GM12892 (cell line): ENCODE measurements around the gene BRINP3. TPM values are rescaled to one million over a fixed set of nuclear protein-coding genes. Genes with fewer than 3 reads are reported as not detected.
"Not testable (repeated sequence)": the region's sequence is repeated elsewhere in the genome, so short reads cannot be mapped to it uniquely, and the experiment has no call there.

Source experiments
- DNase-seq: peaks from one replicate; pipeline ENCODE4 v3.0.0; 2011; ENCODE audit not compliant: insufficient read length
- FAIRE-seq: peaks from 2 replicates; lab custom pipeline; 2011; peaks lifted over from hg19 to GRCh38; lab: Jason Lieb, UNC
- POLR2A ChIP-seq: IDR thresholded peaks from 2 replicates; pipeline ENCODE4 v1.6.1; 2011; ENCODE audit warnings: low read depth, low read length, control low read depth
- POLR2AphosphoS5 ChIP-seq: IDR thresholded peaks from 2 replicates; pipeline ENCODE4 v1.6.1; 2011; ENCODE audit warnings: low read depth, low read length, control low read depth
- TAF1 ChIP-seq: IDR thresholded peaks from 2 replicates; pipeline ENCODE4 v1.6.1; 2011; ENCODE audit warnings: low read depth, mild to moderate bottlenecking, control low read depth, low read length, borderline replicate concordance
- polyA plus RNA-seq: library from polyadenylated mRNA; unstranded; fragments of >200 nt; gene quantifications from one replicate; pipeline ENCODE4 v1.2.1, GENCODE V29; 2012; ENCODE audit warnings: missing spikeins, inconsistent platforms; ENCODE audit not compliant: missing spikeins

BRINP3 gene
- not detected for polyA plus RNA-seq

DNA sequence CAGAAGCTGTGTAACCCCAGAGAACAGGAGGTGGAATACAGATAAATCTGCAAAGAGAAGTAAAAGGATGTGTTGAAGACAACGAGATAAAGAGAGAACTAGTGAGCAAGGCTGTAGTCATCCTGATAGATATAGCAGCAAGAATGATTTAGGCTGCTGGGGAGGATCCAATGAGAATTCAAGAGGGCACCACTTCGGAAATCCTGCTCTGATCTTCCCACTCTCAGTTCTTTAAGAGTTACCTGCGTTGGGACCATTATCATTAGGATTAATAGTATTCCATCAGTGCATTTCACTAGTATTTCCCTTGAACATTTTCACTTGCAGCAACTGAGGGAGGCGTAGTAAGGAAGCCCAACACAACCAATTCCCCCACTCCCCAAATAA lies at the start of gene BRINP3:
BRINP3 (minus strand) TSS at position 103 of the 387 bp plus-strand sequence.
- FAIRE-seq = no peak
- TF ChIP-seq POLR2A (no peak), POLR2AphosphoS5 (no peak), TAF1 (no peak)
- no peak for DNase-seq

DNA sequence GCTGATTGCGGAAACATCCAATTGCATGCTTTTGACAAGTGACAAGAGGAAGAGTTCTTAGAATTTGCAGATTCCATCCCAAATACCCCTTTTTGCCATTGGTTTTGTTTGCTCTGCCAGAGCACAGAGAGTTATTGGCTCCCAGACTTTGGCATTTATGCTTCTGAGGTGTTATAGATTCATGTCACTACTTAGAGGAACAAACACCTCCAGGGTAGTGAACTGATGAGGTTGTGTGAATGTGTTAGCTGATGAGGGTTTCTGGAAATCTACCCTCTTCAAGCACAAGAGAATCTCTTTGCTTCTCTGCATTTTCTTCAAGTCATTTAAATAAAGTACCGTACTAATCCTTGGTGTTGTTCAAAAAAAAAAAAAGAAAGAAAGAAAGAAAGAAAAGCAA lies 33.9 kb upstream of the BRINP3 start:
- DNase-seq = no peak
- no peak for FAIRE-seq
- TF ChIP-seq POLR2A (no peak), POLR2AphosphoS5 (no peak), TAF1 (no peak)

DNA sequence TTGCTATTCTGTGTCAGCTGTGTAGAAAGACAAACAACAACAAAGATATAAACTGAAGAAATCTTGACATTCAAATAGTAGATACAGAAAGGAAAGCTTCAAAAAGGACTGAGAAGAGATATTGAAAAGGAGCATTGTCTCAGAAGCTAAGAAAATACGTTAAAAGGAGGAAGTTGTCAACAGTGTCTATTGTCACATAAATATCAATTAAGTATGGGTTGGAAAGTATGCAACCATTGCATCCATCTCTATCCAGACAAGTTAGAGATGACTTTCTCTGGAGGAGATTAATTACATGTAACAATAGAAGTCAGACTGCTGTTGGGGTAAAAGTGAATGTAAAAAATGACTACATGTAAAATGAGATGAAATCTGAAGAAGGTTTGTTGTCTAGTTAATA lies 29.7 kb upstream of the BRINP3 start:
- TF ChIP-seq POLR2AphosphoS5 (no peak), TAF1 (no peak), POLR2A (no peak)
- DNase-seq (no peak), FAIRE-seq (no peak)

DNA sequence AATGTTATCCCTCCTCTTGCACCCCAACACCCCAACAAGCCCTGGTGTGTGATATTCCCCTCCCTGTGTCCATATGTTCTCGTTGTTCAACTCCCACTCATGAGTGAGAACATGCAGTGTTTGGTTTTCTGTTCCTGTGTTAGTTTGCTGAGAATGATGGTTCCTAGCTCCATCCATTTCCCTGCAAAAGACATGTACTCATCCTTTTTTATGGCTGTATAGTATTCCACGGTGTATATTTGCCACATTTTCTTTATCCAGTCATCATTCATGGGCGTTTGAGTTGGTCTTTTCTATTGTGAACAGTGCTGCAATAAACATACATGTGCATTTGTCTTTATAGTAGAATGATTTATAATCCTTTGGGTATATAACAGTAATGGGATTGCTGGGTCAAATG lies 26.9 kb upstream of the BRINP3 start:
- not testable (repeated sequence) for DNase-seq, FAIRE-seq

DNA sequence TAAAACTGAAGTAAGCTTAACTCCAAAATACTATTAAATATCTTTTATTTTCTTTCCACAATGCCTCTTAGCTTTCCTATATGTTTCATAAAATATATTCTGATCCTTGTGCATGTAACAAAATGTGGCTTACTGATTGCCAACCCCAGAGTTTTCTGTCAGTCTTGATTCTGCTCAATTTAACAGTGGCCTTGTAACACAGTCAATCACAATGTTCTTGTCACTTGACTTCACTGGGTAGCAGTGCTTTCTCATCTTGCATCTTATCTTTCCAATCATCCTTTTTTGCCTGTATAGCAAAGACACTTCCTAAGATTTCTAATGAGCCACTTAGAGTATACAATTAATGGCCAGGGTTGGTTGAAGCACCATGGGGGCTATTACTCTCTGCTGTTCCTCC lies 19.9 kb upstream of the BRINP3 start:
- TF ChIP-seq POLR2A = no peak
- DNase-seq (no peak), FAIRE-seq (no peak)

DNA sequence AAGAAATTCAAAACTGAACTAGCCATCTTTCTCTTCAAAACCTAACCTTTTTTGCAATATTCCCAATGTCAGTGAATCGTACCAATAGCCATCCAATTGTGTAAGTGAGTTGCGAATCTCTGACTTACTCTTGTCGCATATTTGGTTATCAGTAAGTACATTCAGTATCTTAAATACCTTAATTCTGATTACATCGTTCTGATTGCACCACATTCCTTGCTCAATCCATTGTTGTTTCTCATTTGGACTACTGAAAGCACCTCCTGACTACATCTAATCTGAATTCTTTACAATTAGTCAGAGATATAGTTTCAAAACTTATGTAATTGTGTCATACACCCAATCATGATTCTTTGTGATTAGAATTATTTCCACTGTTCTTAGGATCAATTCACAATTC lies 16.8 kb upstream of the BRINP3 start:
- FAIRE-seq (no peak), DNase-seq (no peak)
- TF ChIP-seq POLR2AphosphoS5 (no peak), POLR2A (no peak), TAF1 (no peak)

DNA sequence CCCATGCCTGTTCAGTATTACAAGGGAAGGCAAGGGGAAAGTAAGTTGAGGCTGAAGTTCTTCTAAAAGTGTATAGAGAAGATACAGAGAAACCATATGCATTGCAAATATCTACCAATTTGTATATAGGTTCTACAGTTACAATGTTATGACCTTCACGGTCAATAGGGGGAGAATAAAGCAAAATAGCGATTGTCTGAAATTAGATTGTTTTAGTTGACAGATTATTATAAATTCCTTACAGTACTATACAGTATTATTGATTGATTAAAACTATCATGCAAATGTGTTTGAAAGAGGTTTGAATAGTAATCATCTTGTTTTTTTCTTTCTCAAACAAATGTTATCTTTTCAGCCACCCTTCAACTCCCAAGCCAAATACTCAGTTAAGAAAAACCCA lies 13.7 kb upstream of the BRINP3 start:
- no peak for DNase-seq
- FAIRE-seq = no peak
- TF ChIP-seq TAF1 (no peak), POLR2AphosphoS5 (no peak), POLR2A (no peak)

DNA sequence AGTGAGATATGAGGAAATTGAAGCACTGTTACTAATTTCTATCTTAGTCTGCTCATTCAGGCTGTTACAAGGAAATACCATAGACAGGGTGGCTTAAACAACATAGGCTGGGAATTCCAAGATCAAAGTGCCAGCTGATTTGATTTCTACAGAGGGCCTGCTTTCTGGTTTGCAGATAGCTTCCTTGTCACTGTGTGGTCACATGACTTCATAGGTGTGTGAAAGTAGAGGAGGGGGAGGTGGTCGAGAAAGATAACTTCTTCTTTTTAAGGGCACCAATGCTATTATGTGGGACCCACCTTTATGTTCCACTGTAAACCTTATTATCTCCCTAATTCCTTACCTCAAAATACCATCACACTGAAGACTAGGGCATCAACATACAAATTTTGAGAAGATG lies 6.4 kb upstream of the BRINP3 start:
- FAIRE-seq = no peak
- no peak for TF ChIP-seq POLR2AphosphoS5
- TF ChIP-seq POLR2A = no peak
- no peak for TF ChIP-seq TAF1
- DNase-seq = no peak

DNA sequence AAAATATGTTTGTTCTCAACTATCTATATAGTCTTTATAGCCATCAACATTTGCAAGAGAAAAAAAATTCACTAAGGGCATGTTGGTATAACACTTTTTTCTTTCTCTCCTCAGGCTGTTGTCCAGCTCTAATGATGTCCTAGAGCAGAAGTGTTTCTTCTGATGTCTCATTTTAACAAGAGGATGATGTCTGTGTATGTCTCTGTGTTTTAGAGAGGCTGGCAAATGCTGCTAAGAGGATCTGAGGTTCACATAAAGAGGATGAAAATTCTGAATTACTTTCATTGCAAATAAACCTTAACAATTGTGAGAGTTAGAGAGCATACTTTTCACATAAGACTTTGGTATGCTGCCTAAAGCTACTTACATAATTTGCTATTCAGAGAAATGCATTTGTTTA lies 2.6 kb upstream of the BRINP3 start:
- TF ChIP-seq TAF1 = no peak
- TF ChIP-seq POLR2A = no peak
- TF ChIP-seq POLR2AphosphoS5 = no peak
- DNase-seq (no peak), FAIRE-seq (no peak)

DNA sequence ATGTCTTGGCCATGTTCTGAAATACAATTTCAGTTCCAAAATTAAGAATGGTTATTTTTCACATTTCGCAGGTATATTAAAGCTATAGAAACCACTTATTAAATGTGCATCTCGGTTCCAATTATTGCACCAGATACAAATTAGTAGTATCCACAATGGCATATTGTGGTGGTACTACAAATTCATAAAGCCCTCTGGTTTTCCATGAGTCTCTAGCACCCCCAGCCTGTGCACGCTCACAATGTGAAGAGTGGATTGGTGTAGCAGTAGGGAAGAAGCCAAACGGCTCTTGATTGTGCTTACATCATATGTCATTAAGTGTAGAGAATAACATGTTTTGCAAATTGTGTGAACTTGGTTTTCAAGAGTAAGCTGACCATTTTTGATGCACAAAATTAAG lies 1.9 kb upstream of the BRINP3 start:
- FAIRE-seq = no peak
- DNase-seq = no peak
- TF ChIP-seq TAF1 (no peak), POLR2A (no peak), POLR2AphosphoS5 (no peak)

DNA sequence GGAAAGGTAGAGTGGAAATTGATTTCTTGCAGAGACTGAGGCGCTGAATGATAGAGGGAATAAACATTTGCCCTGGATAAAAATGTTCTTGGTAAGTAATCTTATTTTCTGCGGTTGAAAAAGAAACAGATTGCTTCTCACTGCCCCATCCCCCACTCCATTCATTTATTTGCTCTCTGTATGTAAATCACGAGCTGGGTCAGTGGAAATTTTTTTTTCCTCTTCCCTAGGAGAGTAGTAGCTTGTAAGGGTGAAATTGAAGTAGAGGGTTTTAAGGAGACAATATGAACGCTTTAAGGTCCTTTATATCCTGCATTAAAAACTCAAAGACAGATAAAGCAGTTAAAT lies 1.4 kb upstream of the BRINP3 start:
- FAIRE-seq (no peak), DNase-seq (no peak)
- TF ChIP-seq POLR2AphosphoS5 (no peak), TAF1 (no peak), POLR2A (no peak)

DNA sequence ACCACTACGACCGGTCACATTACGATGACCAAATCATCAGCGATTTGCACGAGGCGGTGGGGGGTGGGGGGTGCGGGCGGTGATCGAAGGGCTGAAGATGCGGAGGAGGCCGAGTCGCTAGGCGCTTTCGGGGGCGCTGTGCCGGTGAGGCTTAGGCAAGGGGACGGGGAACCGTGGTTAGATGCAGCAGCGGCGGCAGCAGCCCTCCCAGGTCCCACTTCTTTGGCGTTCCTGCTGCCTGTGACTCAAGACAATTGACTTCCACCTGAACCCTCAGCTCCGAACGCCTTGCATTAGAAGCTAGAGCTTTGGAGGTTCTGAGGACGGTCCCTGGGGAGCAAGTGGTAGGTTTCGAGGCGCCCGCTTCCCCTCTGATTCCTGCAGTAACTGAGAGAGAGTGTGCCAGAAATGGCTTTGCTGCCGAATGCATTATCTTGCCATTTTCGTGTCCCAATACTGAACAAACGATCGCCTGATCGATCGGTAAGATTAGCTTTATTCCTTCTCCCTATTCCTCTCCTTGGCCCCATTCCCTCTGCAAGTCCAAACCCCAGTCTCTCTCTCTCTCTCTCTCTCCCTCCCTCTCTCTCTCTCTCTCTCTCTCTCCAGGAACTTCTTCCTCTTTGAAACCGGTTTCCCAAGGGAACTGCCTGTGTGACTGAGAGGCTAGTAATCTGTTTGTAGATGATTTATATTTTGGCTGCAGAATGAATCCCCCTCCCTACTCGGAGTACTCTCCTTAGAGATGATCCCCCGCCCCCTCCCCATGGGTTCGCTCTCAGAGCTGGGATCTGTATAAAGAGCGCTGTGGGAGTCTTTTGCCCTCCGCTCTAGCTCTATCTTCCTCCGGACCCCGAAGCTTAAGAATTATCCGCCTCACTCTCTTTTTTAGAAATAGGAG lies 735 bp upstream of the BRINP3 start:
- DNase-seq (no peak), FAIRE-seq (no peak)
- no peak for TF ChIP-seq TAF1
- TF ChIP-seq POLR2AphosphoS5 = no peak
- TF ChIP-seq POLR2A = no peak

DNA sequence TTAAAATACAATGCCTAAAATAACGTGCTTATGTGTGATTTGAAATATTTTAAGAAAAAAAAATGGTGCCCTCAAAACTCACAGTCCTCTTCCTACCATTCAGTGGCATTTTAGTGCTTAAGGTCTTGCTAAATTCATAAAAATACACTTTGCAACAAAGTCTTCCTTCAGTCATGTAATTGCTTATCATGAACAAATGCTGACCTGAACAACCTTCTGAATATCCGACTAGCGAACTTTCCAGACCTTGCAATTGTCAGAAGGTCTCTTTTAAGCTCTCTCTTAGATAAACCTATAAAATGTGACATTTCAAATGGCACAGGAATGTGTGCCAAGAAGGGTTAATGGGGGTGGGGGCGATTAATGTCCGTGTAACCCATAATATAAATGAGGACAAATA lies 858 bp downstream of the BRINP3 start:
- FAIRE-seq (no peak), DNase-seq (no peak)
- TF ChIP-seq POLR2AphosphoS5 (no peak), TAF1 (no peak), POLR2A (no peak)

DNA sequence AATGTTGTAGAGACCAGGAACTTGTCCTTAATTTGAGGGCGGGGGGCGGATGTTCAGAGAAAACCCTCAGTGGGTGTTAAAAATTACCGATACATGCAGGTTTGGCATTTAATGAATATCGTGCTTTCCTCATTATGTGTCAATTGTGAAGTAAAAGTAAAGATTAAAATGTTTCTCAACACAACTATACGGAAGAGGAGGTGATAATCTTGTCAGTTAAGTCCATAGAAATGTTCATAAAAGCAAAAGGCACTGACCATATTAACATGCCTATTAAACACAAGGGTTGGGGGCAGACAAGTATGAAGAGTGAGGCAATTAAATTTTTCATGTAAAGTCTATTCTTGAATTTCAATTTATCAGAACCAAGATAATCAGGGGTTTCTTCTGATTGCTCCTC lies 1.3 kb downstream of the BRINP3 start:
- FAIRE-seq (no peak), DNase-seq (no peak)
- TF ChIP-seq TAF1 (no peak), POLR2AphosphoS5 (no peak), POLR2A (no peak)
